Measurements from ENCODE around the gene PCK1. TPM values are rescaled to one million over a fixed set of nuclear protein-coding genes. Genes with fewer than 3 reads are reported as not detected.
A peak's percentile ranks its signal among the peaks of the same experiment; 100 is the strongest.

The PCK1 gene
- total RNA-seq, 4 donors from 2014 or later, result 0.56 to 3.4 (median 2.2) TPM

DNA sequence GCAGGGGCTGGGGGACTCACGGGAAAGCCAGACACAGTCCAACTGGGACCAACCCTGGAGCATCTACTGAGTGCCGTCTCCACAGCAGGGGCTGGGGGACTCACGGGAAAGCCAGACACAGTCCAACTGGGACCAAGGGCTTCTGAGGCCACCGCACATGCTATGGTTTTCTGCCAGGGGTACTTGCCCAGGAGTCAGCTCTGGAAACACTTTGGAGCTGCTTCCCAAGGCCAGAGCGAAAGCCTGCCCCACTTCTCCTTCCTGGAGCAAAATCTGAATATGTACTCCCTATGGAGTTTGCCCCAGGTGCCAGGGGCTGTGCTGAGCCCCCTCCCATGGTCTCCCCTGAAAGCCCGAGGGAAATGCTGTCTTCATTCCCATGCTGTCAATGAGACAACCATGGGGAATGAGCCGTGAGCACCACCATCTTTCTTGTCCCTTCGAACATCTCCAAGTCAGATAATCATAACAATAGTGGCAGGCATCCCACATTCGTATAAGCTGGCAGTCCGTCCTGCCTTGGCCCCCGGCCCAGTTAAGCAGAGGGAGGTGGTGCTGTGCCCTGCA is 18.5 kb downstream of the PCK1 start:
- H3K36me3 ChIP-seq, result no peaks in the 10 kb centered on the region
- no peaks in the 10 kb centered on the region for H3K27me3 ChIP-seq
- WGBS, 2 donors, result 57 to 60% methylated on average over 5 to 11 of the region's 11 CpGs
- intact Hi-C loops (cut with DNase I), result no loop called here
- H3K4me3 ChIP-seq (replicated peaks in 1 of 3), result no peak overlapping the region
- no peak for DNase-seq
- peaks cover 11 to 24% of the 10 kb centered on the region in 2 donors for H3K4me1 ChIP-seq
- no peak overlapping the region for H3K27ac ChIP-seq
- TF ChIP-seq POLR2A (IDR thresholded peaks at IDR 0.05) (no peak), CTCF (IDR thresholded peaks at IDR 0.05) (no peak)
- no peaks in the 10 kb centered on the region for H3K9me3 ChIP-seq

GRCh38 chr20:57579898-57580447 is 19.1 kb downstream of the PCK1 start:
- no peak overlapping the region for H3K4me3 ChIP-seq (replicated peaks in 1 of 3)
- no peaks in the 10 kb centered on the region for H3K27me3 ChIP-seq
- no peak for TF ChIP-seq CTCF (IDR thresholded peaks at IDR 0.05)
- no peak for TF ChIP-seq POLR2A (IDR thresholded peaks at IDR 0.05)
- intact Hi-C loops (cut with DNase I), result no loop called here
- H3K4me1 ChIP-seq, result peaks cover 11 to 24% of the 10 kb centered on the region in 2 donors
- WGBS, 2 donors, result 70 to 75% methylated on average over 18 to 21 of the region's 21 CpGs
- H3K36me3 ChIP-seq, result no peaks in the 10 kb centered on the region
- no peak overlapping the region for H3K27ac ChIP-seq
- no peak for DNase-seq
- H3K9me3 ChIP-seq, result no peaks in the 10 kb centered on the region

GRCh38 chr20:57580478-57581201 is 19.7 kb downstream of the PCK1 start:
- Histone ChIP-seq H3K27me3 (no peaks in the 10 kb centered on the region), H3K36me3 (no peaks in the 10 kb centered on the region), H3K4me3 (replicated peaks in 1 of 3) (no peak overlapping the region), H3K27ac (no peak overlapping the region), H3K4me1 (peaks cover 11 to 24% of the 10 kb centered on the region in 2 donors), H3K9me3 (no peaks in the 10 kb centered on the region)
- TF ChIP-seq CTCF (IDR thresholded peaks at IDR 0.05) (no peak), POLR2A (IDR thresholded peaks at IDR 0.05) (no peak)
- no peak for DNase-seq
- 91 to 93% methylated on average over 13 of the region's 13 CpGs for WGBS, 2 donors
- intact Hi-C loops (cut with DNase I), result no loop called here

DNA sequence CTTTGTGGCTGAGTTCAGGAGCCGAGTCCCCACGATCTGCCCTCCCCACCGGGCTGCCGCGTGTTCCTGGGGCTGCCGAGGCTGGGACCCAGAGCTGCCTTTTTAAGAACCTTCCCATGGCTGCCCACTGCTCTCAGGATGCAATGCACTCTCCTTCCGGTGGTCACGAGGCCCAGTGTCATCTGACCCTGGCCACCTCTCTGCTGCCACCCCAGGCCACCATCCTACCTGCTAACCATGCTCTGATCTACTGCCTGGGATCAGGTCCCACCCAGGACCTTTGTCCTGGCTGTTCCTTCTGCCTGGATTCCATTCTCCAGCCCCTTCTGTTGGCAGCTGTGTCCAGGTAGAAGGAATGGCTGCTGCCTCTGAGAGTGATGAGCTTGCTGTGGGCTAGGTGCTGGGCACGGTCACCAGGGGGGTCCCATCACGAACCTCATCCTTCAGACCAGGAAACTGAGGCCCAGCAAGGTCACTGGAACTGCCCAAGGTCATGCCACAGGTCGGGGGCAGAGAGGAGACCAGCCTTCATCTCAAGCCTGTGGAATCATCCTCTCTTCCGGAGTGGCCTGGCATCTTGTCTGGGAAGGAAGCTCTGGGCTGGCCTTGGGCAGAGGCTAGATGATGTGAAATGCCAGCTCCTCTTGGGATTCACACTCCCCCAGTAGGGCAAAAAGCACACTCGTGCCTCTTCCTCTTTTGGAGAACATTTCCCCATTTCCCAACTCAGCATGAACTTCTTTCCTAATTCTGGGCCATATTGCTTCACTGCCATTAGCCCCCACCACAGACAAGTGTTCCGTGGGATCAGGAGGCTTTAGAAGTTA is 20.5 kb downstream of the PCK1 start:
- 87 to 88% methylated on average over 10 to 12 of the region's 14 CpGs for WGBS, 2 donors
- peak overlapping the region in 2 of 3 donors; percentile 55 to 72 for H3K27ac ChIP-seq
- H3K4me1 ChIP-seq, result peaks cover 11 to 32% of the 10 kb centered on the region in 2 donors
- no peak overlapping the region for H3K4me3 ChIP-seq (replicated peaks in 1 of 3)
- H3K9me3 ChIP-seq, result no peaks in the 10 kb centered on the region
- TF ChIP-seq CTCF (IDR thresholded peaks at IDR 0.05) (no peak), POLR2A (IDR thresholded peaks at IDR 0.05) (no peak)
- H3K27me3 ChIP-seq, result no peaks in the 10 kb centered on the region
- intact Hi-C loops (cut with DNase I), result no loop called here
- no peaks in the 10 kb centered on the region for H3K36me3 ChIP-seq
- no peak for DNase-seq
